NB4 (cell line): Measurements from ENCODE around the gene LAMA3.

ENCODE experiments used
- MYC ChIP-seq: IDR thresholded peaks from 2 replicates; pipeline ENCODE4 v1.6.1; 2011; ENCODE audit warnings: low read depth, low read length
- POLR2A ChIP-seq: IDR thresholded peaks from 2 replicates; pipeline ENCODE4 v1.6.1; 2011; ENCODE audit warnings: mild to moderate bottlenecking; ENCODE audit not compliant: insufficient read length; ENCODE audit errors: extremely low read depth
- TF ChIP-seq, protein P1 (sequence below): IDR thresholded peaks from one replicate; pipeline ENCODE4 v1.5.1; 2012; ENCODE audit warnings: low read depth, low read length

DNA sequence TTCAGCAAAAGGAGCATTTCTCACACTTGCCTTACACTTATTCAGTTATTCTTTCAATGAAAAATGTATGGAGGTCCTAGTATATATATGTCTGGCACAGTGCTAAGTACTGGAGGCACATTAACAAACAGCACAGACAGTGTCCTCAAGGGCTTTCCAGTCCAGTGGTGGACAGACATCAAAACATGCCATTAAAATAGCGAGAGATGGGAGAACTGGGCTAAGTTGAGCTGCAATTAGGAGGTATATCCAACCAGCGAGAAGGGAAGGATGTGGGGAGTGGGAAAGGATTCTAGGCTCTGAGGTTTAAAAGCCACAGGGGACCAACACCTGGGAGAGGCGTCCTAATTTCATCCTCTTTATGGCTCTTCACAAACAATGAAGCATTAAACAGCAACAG lies 197.8 kb downstream of the LAMA3 start:
- TF ChIP-seq MYC = no peak
- TF ChIP-seq POLR2A = no peak
- TF ChIP-seq, protein P1, sequence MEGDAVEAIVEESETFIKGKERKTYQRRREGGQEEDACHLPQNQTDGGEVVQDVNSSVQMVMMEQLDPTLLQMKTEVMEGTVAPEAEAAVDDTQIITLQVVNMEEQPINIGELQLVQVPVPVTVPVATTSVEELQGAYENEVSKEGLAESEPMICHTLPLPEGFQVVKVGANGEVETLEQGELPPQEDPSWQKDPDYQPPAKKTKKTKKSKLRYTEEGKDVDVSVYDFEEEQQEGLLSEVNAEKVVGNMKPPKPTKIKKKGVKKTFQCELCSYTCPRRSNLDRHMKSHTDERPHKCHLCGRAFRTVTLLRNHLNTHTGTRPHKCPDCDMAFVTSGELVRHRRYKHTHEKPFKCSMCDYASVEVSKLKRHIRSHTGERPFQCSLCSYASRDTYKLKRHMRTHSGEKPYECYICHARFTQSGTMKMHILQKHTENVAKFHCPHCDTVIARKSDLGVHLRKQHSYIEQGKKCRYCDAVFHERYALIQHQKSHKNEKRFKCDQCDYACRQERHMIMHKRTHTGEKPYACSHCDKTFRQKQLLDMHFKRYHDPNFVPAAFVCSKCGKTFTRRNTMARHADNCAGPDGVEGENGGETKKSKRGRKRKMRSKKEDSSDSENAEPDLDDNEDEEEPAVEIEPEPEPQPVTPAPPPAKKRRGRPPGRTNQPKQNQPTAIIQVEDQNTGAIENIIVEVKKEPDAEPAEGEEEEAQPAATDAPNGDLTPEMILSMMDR = no peak
